Neural cell (in vitro differentiated cells): Measurements from ENCODE around the gene HOXB9. TPM values are rescaled to one million over a fixed set of nuclear protein-coding genes. Genes with fewer than 3 reads are reported as not detected.

Source experiments
- H2AFZ ChIP-seq: fragments of 200-600, 300-800 bp; sonication (generic), shearing (Covaris generic); 2 replicates; pipeline ENCODE4 v1.6.0; 2014; ENCODE audit warnings: low read depth, mild to moderate bottlenecking, antibody characterized with exemption, low read length, moderate library complexity
- H3F3A ChIP-seq: fragments of 200-600 bp; shearing (Covaris generic); 2 replicates; pipeline ENCODE4 v1.6.1; 2016; ENCODE audit warnings: mild to moderate bottlenecking, moderate library complexity, mixed read lengths, antibody characterized with exemption, low read length; ENCODE audit not compliant: insufficient read depth, poor library complexity, severe bottlenecking
- H3K27ac ChIP-seq: fragments of 200-600, 300-800 bp; sonication (generic), shearing (Covaris generic); 2 replicates; pipeline ENCODE4 v1.5.1; 2014; ENCODE audit warnings: mild to moderate bottlenecking, low read length, moderate library complexity
- H3K27me3 ChIP-seq: fragments of 300-800, 200-600 bp; sonication (generic), shearing (Covaris generic); 2 replicates; pipeline ENCODE4 v1.6.0; 2014; ENCODE audit warnings: mild to moderate bottlenecking, low read depth, low read length, moderate library complexity; ENCODE audit not compliant: insufficient read depth
- H3K36me3 ChIP-seq: fragments of 300-800, 200-600 bp; sonication (generic), shearing (Covaris generic); 2 replicates; pipeline ENCODE4 v1.5.1; 2014; ENCODE audit warnings: mild to moderate bottlenecking, antibody characterized with exemption, low read length, moderate library complexity; ENCODE audit not compliant: insufficient read depth
- H3K4me2 ChIP-seq: fragments of 300-800, 200-600 bp; sonication (generic), shearing (Covaris generic); 2 replicates; pipeline ENCODE4 v1.6.0; 2014; ENCODE audit warnings: mild to moderate bottlenecking, low read length
- H3K4me3 ChIP-seq: fragments of 300-800, 200-600 bp; sonication (generic), shearing (Covaris generic); 2 replicates; pipeline ENCODE4 v1.5.1; 2014; ENCODE audit warnings: mild to moderate bottlenecking, low read length, moderate library complexity
- H3K79me2 ChIP-seq: fragments of 200-600 bp; shearing (Covaris generic); replicated peaks from 2 replicates; pipeline ENCODE4 v1.6.0; 2014; ENCODE audit warnings: mild to moderate bottlenecking, low read length, moderate library complexity; ENCODE audit not compliant: insufficient read depth
- H3K9ac ChIP-seq: fragments of 300-800, 200-600 bp; sonication (generic), shearing (Covaris generic); 2 replicates; pipeline ENCODE4 v1.6.1; 2016; ENCODE audit warnings: mild to moderate bottlenecking, low read length, mixed read lengths
- H3K9me2 ChIP-seq: fragments of 200-600 bp; shearing (Covaris generic); 2 replicates; pipeline ENCODE4 v1.6.1; 2016; ENCODE audit warnings: mild to moderate bottlenecking, low read length, mixed read lengths; ENCODE audit not compliant: insufficient read depth
- H3K9me3 ChIP-seq: fragments of 200-600, 300-800 bp; sonication (generic), shearing (Covaris generic); 2 replicates; pipeline ENCODE4 v1.6.1; 2016; ENCODE audit warnings: mild to moderate bottlenecking, mixed run types, low read length, moderate library complexity, mixed read lengths
- H4K20me1 ChIP-seq: fragments of 200-600 bp; shearing (Covaris generic); 2 replicates; pipeline ENCODE4 v1.6.1; 2016; ENCODE audit warnings: mild to moderate bottlenecking, mixed run types; ENCODE audit not compliant: insufficient read depth
- CTCF ChIP-seq: fragments of 450-650 bp; IDR thresholded peaks from 2 replicates; pipeline ENCODE4 v1.5.1; 2014; ENCODE audit warnings: antibody characterized with exemption, mild to moderate bottlenecking, moderate library complexity; ENCODE audit not compliant: poor library complexity, severe bottlenecking
- EP300 ChIP-seq: fragments of 450-650 bp; conservative IDR thresholded peaks from 2 replicates; pipeline ENCODE4 v1.6.1; 2014; ENCODE audit warnings: antibody characterized with exemption, mild to moderate bottlenecking, moderate library complexity; ENCODE audit not compliant: poor library complexity, severe bottlenecking
- EZH2 ChIP-seq: fragments of 200-600, 300-800 bp; shearing (Covaris generic), sonication (generic); IDR thresholded peaks from 2 replicates; pipeline ENCODE4 v1.6.1; 2014; ENCODE audit warnings: antibody characterized with exemption, low read length, borderline replicate concordance, mild to moderate bottlenecking; ENCODE audit not compliant: insufficient read depth, poor library complexity, severe bottlenecking
- MXI1 ChIP-seq: fragments of 450-650 bp; conservative IDR thresholded peaks from 2 replicates; pipeline ENCODE4 v1.6.1; 2014; ENCODE audit warnings: antibody characterized with exemption, mild to moderate bottlenecking; ENCODE audit not compliant: poor library complexity, severe bottlenecking
- POLR2AphosphoS5 ChIP-seq: IDR thresholded peaks from 2 replicates; pipeline ENCODE4 v1.6.1; 2012
- RAD21 ChIP-seq: fragments of 450-650 bp; conservative IDR thresholded peaks from 2 replicates; pipeline ENCODE4 v1.6.1; 2014; ENCODE audit warnings: antibody characterized with exemption, mild to moderate bottlenecking, moderate library complexity
- REST ChIP-seq: IDR thresholded peaks from 2 replicates; pipeline ENCODE4 v1.6.1; 2012; ENCODE audit warnings: borderline replicate concordance
- SMC3 ChIP-seq: fragments of 450-650 bp; conservative IDR thresholded peaks from 2 replicates; pipeline ENCODE4 v1.6.1; 2014; ENCODE audit warnings: antibody characterized with exemption, mild to moderate bottlenecking, moderate library complexity; ENCODE audit not compliant: poor library complexity
- TAF1 ChIP-seq: IDR thresholded peaks from 2 replicates; pipeline ENCODE4 v1.6.1; 2012; ENCODE audit warnings: low read depth
- polyA plus RNA-seq: library from polyadenylated mRNA; depleted of rRNA; stranded (reverse); fragments of >200 nt; gene quantifications from 2 replicates; pipeline ENCODE4 v1.2.3, GENCODE V29; 2014

Gene HOXB9
- polyA plus RNA-seq, 1 donor from 2014 or later: not detected

GRCh38 chr17:48647963-48648245 is 21.7 kb upstream of the HOXB9 start:
- Histone ChIP-seq H3K36me3 (no peaks in the 10 kb centered on the region), H3K79me2 (no peaks in the 10 kb centered on the region), H3K9me2 (no peaks in the 10 kb centered on the region), H3K4me3 (no peak overlapping the region), H3K4me2 (no peak overlapping the region), H3K9me3 (no peaks in the 10 kb centered on the region), H3K27ac (no peak overlapping the region), H3K27me3 (peaks cover 85% of the 10 kb centered on the region), H3K9ac (no peak overlapping the region), H4K20me1 (no peaks in the 10 kb centered on the region), H3F3A (no peaks in the 10 kb centered on the region), H2AFZ (no peak overlapping the region)
- TF ChIP-seq MXI1 (no peak), REST (no peak), SMC3 (no peak), POLR2AphosphoS5 (no peak), EP300 (no peak), EZH2 (no peak), RAD21 (no peak), TAF1 (no peak), CTCF (no peak)

- no peaks in the 10 kb centered on the region for H3K36me3 ChIP-seq
- no peaks in the 10 kb centered on the region for H3K9me2 ChIP-seq
- H3K9ac ChIP-seq: no peak overlapping the region
- H4K20me1 ChIP-seq: no peaks in the 10 kb centered on the region
- H3K4me2 ChIP-seq: no peak overlapping the region
- no peaks in the 10 kb centered on the region for H3F3A ChIP-seq
- peaks cover 4% of the 10 kb centered on the region for H3K9me3 ChIP-seq
- H3K4me3 ChIP-seq: no peak overlapping the region
- no peak overlapping the region for H3K27ac ChIP-seq
- TF ChIP-seq TAF1 (no peak), EZH2 (peak; percentile 48), CTCF (no peak)
- no peak overlapping the region for H2AFZ ChIP-seq
- peaks cover 86% of the 10 kb centered on the region for H3K27me3 ChIP-seq
- H3K79me2 ChIP-seq: no peaks in the 10 kb centered on the region
Measured at GRCh38 chr17:48647103-48647962, 21.2 kb upstream of the HOXB9 start.
